Ishikawa (cell line): Measurements from ENCODE around the gene ASXL1.

ENCODE experiments used
- EGR1 ChIP-seq: IDR thresholded peaks from 2 replicates; pipeline ENCODE4 v1.6.1; 2012
- TAF1 ChIP-seq: IDR thresholded peaks from 2 replicates; pipeline ENCODE4 v1.6.1; 2012; ENCODE audit warnings: low read depth, mild to moderate bottlenecking
- TF ChIP-seq, protein P1 (sequence below): IDR thresholded peaks from 2 replicates; pipeline ENCODE4 v1.6.1; 2012; ENCODE audit warnings: low read depth, mild to moderate bottlenecking

GRCh38 chr20:32455171-32455900 is 97.2 kb downstream of the ASXL1 start:
- TF ChIP-seq EGR1 (no peak), TAF1 (no peak)
- TF ChIP-seq, protein P1, sequence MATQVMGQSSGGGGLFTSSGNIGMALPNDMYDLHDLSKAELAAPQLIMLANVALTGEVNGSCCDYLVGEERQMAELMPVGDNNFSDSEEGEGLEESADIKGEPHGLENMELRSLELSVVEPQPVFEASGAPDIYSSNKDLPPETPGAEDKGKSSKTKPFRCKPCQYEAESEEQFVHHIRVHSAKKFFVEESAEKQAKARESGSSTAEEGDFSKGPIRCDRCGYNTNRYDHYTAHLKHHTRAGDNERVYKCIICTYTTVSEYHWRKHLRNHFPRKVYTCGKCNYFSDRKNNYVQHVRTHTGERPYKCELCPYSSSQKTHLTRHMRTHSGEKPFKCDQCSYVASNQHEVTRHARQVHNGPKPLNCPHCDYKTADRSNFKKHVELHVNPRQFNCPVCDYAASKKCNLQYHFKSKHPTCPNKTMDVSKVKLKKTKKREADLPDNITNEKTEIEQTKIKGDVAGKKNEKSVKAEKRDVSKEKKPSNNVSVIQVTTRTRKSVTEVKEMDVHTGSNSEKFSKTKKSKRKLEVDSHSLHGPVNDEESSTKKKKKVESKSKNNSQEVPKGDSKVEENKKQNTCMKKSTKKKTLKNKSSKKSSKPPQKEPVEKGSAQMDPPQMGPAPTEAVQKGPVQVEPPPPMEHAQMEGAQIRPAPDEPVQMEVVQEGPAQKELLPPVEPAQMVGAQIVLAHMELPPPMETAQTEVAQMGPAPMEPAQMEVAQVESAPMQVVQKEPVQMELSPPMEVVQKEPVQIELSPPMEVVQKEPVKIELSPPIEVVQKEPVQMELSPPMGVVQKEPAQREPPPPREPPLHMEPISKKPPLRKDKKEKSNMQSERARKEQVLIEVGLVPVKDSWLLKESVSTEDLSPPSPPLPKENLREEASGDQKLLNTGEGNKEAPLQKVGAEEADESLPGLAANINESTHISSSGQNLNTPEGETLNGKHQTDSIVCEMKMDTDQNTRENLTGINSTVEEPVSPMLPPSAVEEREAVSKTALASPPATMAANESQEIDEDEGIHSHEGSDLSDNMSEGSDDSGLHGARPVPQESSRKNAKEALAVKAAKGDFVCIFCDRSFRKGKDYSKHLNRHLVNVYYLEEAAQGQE, result no peak
